Body of pancreas (tissue), 4 donors: Measurements from ENCODE around the gene MYPOP.

ENCODE experiments used
- POLR2A ChIP-seq, 3 donors: fragments of 450-650 bp; IDR thresholded peaks; one replicate each; pipeline ENCODE4 v1.6.1; 2016; ENCODE audit warnings: antibody characterized with exemption in 3 of 3, mild to moderate bottlenecking in 2 of 3
- TF ChIP-seq, protein P1 (sequence below), 7 experiments: fragments of 450-650 bp in 4 of 7; fragments of 200-600 bp in 3 of 7; sonication (generic) in 3 of 7; IDR thresholded peaks; one replicate each; pipeline ENCODE4 v1.5.1; 2016 to 2019; ENCODE audit warnings: antibody characterized with exemption in 7 of 7

DNA sequence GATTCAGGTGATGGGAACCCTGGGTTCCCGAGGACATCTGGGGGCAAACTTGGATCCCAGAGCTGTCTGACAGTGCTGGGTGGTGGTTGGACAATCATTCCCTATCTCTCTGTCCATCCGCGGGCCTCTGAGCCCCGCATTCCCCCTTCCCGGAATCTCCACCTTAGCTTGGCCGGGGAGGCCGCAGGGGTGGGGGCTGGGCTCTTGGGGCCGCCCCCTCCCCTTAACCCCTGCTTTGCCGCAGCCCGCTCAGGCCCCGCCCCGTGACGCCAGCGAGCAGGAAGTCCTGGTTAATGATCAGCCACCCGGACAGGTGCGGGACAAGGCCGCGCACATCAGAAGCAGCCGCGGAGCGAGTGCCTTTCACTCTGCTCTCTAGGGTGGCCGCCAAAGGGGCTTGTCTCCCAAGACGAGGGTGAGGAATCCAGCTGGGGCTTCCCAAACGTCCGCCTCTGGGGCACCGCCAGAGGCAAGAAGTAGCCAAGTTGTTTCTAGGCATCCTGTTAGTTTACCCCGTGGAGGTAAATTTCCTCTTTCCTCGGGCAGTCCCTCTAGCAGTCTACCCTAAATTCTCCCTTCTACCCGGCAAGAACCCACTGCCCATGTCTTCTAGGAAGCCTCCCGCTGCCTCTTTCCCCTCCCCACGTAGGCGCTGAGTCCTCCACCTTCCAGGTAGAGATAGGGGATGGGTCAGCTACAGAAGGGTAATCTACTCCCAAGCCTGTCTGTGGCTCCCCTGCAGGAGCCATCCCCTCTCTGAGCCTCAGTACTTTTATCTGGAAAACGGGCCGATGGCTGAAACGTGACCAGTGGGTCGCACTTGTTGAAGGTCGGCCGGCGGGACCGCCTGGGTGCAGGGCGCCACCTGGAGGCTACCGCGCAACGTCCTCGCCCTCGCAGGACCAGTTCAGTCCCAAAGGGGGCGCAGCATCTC lies 19.5 kb downstream of the MYPOP start:
- TF ChIP-seq, protein P1, sequence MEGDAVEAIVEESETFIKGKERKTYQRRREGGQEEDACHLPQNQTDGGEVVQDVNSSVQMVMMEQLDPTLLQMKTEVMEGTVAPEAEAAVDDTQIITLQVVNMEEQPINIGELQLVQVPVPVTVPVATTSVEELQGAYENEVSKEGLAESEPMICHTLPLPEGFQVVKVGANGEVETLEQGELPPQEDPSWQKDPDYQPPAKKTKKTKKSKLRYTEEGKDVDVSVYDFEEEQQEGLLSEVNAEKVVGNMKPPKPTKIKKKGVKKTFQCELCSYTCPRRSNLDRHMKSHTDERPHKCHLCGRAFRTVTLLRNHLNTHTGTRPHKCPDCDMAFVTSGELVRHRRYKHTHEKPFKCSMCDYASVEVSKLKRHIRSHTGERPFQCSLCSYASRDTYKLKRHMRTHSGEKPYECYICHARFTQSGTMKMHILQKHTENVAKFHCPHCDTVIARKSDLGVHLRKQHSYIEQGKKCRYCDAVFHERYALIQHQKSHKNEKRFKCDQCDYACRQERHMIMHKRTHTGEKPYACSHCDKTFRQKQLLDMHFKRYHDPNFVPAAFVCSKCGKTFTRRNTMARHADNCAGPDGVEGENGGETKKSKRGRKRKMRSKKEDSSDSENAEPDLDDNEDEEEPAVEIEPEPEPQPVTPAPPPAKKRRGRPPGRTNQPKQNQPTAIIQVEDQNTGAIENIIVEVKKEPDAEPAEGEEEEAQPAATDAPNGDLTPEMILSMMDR (IDR thresholded peaks at IDR 0.05) = peak; percentile 96 to 100 (median 100)
- TF ChIP-seq POLR2A (IDR thresholded peaks at IDR 0.05) = peak; percentile 45 to 76 (median 71)
